Stimulated activated CD4-positive, alpha-beta T cell treated with anti-CD3 and anti-CD28 coated beads, TNF-alpha, amount 100 ng/mL, for 1 hour (primary cell): Measurements from ENCODE around the gene ORC2.
A peak's percentile ranks its signal among the peaks of the same experiment; 100 is the strongest.
"Not testable (repeated sequence)": the region's sequence is repeated elsewhere in the genome, so short reads cannot be mapped to it uniquely, and the experiment has no call there.

Experiments
- DNase-seq, 3 donors: peaks; one replicate each; pipeline ENCODE4 v3.0.0-alpha.2; 2020; ENCODE audit warnings: low read depth in 3 of 3, low spot score in 1 of 3

ORC2 gene

DNA sequence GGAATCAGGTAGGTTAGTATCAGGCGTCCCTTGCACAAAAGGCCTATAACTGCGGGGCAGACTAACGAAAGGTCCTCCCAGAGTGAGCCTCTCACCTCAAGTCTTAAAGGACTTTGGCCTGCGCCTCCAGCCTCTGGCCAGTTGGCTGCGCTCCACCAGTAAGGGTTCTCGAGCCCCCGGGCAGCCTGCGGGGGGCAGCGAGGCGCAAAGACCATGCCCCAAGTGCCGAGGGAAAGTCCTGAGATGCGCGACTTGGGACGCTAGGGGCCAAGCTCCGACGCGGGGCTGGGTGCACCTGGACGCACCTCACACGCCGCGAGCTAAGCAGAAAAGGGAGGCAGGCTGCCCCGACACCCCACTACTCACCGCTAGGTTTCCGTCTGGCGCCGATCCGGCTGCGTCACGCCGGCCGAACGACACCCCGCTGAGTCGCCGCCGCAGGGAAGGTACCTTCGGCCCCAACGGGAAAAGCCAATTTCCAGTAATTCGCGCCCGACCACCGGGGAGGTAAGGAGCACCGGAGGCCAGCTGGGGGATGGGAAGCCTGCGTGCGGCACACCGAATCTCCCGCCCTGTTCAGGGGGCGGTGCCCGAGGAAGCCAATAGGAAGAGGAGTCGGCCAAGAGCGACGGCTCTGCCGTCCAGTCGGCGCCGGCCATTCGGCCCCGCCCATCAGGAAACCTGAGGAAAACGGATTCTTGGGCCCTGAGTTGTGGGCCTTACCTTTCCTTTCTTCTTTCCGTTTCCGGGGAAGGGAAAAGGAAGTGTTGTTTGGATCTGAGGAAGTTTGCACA lies at the start of gene ORC2:
TSS of gene ORC2 (minus strand) at position 537 of the 794 bp plus-strand sequence. CDS start 5,537 bp downstream, outside the sequence.
- DNase-seq, result peak; percentile 78 to 89 (median 85)

GRCh38 chr2:201008296-201008829 lies 44.9 kb upstream of the ORC2 start:
- DNase-seq, result no peak

DNA sequence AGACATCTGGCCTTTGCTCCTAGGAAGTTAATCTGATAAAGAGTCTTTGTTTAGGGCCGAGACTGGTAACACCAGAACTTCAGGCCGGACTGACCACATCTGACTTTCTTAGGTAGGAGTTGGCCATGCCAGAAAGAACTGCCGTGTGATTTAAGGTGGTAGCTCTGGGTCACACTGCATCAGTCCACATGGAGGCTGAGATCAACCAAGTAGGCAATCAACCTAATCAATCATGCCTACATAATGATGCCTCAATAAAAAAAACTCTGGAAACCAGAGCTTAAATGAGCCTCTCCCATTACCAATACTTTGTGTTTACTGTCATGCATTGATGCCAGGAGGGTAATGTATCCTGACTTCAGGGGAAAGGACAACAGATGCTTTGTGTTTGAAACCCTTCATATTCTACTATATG lies 44.1 kb upstream of the ORC2 start:
- DNase-seq, result no peak

DNA sequence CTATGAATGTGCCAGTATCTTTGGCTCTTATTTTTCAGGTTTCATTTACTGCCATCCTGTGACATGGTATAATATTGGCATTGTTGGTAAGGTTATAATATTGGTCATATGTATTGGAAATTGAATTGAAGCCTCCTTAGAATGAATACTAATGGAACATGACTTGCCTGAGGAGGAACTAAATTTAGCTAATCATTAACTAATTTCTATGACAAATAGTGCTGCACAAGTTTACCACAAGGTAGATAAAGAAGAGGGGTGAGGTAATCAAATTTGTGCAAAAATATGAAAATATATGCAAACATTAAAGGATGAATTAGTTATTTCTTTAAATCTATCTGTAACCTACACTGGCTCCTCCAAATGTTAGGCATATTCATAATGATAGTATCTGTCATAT lies 43.2 kb upstream of the ORC2 start:
- DNase-seq, result no peak

- DNase-seq, result no peak
These were observed 40.9 kb upstream of the ORC2 start for GRCh38 chr2:201004370-201004769.

GRCh38 chr2:200993097-200993496 lies 29.6 kb upstream of the ORC2 start:
- no peak for DNase-seq

DNA sequence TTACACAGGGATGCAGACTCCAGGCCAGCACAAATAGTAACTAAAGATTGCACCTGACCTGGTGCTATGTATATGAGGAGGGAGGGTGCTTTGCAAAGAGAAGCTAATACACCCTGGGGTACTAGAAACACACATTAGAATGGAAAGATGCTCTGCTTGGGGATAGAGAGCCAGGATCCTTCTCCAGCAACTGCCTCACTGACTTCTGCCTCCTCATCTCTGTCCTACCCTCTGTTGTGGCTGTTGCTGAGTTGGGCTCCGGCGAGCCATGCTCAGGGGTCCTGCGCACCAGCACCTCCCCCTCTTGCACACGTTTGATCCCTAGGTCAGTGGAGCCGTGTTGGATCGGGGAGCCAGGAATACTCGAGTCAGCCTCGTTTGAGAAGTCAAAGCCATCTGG lies 23.7 kb upstream of the ORC2 start:
- no peak for DNase-seq

DNA sequence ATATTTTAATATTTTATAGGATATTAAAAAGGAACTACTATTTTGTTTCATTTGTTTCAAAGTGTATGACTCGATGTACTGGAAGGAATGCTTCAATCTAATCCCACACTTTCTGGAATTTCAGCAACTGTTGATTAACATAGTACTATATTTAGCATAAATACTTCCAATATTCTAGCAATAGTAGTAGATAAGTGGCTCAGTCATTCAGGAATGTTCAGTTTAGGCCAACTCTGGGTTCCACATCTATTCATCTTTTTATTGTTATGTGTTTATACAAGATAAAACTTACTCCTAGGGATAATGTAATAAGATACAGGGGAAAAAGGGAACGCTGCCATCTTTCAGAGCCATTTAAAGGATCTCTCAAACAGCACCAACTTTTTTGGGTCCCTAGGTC lies 22.3 kb upstream of the ORC2 start:
- no peak for DNase-seq

GRCh38 chr2:200976710-200977109 lies 13.2 kb upstream of the ORC2 start:
- no peak for DNase-seq

DNA sequence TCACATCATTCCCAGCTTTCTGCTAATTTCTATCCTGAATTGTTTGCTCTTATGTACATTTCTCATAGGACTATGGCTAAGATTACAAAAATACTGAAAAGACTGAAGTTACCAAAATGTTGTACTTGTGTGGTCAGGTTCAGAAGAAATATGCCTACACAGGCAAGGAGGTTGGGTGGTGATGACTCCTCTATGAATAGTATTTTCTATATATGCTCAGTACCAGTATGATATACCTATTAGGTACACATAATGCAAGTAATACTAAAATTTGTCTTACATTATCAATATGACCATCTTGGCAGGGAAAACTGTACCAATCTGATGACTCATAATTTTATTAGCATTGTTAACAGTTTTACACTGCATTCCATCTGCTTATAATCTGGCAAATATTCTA lies 12.2 kb upstream of the ORC2 start:
- DNase-seq, result no peak

DNA sequence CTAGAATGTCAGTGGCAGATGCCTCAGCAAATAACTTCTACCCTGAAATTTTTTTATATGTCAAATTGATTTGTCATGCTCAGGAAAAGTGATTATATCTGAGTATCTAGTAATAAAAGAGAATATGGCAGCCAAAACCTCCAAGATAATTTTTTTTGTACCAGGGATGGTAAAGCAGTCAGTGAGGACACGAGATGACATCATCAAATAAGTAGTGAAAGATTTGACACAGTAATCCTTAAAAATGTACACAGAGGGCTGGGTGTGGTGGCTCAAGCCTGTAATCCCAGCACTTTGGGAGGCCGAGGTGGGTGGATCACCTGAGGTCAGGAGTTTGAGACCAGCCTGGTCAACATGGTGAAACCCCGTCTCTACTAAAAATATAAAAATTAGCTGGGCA lies 6.6 kb upstream of the ORC2 start:
- not testable (repeated sequence) for DNase-seq

DNA sequence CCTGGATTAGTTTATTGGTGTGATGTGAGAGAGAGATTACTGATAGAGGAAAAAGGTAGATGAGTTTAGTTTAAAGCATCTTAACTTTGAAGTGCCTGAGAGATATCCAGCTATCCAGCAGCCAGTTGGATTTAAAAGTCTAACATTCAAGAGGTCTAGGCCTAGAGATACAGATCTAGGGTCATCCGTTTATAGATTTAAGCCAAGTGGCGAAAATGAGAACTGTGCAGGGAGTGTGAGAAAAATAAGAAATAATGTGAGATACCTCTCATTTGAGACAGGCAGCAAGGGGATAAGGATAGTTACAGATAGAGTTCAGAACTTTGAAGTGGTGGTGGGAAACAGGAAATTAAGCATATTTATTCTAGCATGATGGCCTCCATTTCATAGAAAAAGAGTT lies 5.3 kb upstream of the ORC2 start:
- DNase-seq, result no peak

DNA sequence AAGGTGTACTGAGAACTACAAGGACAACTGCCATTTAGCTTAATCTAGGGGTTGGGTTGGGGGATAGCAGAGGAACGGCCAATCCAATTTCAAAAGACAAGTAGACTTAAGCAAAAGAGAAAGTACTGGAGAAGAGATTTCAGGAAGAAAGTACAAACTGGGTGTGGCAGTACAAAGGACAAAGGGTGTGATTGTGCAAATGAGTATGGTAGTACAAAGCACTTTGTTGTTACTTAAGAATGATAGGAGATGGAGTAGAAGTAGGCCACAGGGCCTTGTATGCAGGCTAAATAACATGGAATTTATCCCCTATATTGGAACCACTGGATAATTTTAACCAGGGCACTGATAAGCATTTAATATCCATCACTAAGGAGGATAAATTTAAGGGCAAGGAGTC lies 4.7 kb upstream of the ORC2 start:
- DNase-seq, result no peak

DNA sequence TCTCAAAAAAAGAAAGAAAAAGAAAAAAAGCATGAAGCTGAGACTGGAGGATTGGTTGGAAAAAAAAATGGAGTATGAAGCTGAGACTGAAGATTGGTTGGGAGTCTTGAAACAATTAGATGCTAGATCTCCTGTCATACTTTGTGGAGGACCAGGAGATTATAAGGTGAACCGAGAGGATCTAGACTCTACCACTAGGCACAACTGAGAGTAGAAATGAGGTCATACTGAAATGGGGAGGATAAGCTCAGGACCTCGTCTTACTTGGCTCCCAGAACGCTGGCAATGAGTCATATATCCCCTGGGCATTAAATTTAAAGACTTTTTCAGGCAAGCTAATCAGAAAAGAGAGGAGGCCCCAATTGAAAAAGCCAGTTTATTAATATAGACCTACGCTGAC lies 3.3 kb upstream of the ORC2 start:
- no peak for DNase-seq

DNA sequence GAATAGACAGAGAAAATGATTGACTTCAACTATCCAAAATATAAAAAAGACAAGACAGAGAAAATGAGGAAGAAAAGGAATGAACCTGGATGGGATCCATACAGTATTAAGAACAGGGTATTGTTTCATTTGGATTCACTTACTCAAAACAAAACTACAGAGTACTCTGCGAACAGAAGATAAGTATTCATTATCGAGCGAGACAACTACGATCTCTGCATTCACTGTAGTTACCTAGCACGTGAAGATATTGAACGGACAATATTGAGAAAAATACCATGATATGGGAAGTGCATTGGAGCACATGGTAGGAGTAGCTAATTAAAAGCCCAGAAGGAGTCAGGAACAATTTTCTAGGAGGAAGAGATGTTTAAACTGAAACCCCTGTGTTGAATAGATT lies 1.0 kb upstream of the ORC2 start:
- DNase-seq, result no peak

DNA sequence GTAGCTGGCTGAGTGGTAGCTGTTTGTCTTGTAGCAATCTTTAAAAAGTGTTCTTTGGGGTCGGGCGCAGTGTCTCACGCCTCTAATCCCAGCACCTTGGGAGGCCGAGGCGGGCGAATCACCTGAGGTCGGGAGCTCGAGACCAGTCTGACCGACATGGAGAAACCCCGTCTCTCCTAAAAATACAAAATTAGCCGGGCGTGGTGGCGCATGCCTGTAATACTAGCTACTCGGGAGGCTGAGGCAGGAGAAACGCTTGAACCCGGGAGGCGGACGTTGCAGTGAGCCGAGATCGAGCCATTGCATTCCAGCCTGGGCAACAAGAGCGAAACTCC lies 425 bp upstream of the ORC2 start:
- not testable (repeated sequence) for DNase-seq

GRCh38 chr2:200962811-200963123 lies 693 bp downstream of the ORC2 start:
- DNase-seq, result no peak

GRCh38 chr2:200961674-200962073 lies 1.8 kb downstream of the ORC2 start:
- no peak for DNase-seq

- DNase-seq, result no peak
These were observed 13.1 kb downstream of the ORC2 start for GRCh38 chr2:200950378-200950777.

GRCh38 chr2:200945395-200945729 lies 18.1 kb downstream of the ORC2 start:
- DNase-seq, result no peak

- peak in 1 of 3 donors; percentile 28 for DNase-seq
These were observed 18.7 kb downstream of the ORC2 start for GRCh38 chr2:200944467-200945394.

GRCh38 chr2:200943527-200944105 lies 19.8 kb downstream of the ORC2 start:
- DNase-seq, result no peak
